Activated gamma-delta T cell treated with anti-CD3 and anti-CD28 coated beads, Interleukin-2, amount 50 U/mL, for 16 hours (primary cell): ENCODE results near the gene MGAT4C.
"Not testable (repeated sequence)": the region's sequence is repeated elsewhere in the genome, so short reads cannot be mapped to it uniquely, and the experiment has no call there.

Experiments used
- DNase-seq: peaks from one replicate; pipeline ENCODE4 v3.0.0-alpha.2; 2020; ENCODE audit warnings: low read depth

The MGAT4C gene

GRCh38 chr12:86126900-86127299 lies 129.3 kb downstream of the MGAT4C start:
- not testable (repeated sequence) for DNase-seq

GRCh38 chr12:86122846-86123468 lies 133.2 kb downstream of the MGAT4C start:
- DNase-seq = no peak

GRCh38 chr12:86118161-86118560 lies 138.0 kb downstream of the MGAT4C start:
- DNase-seq = no peak

GRCh38 chr12:86117711-86118110 lies 138.5 kb downstream of the MGAT4C start:
- DNase-seq = no peak

- no peak for DNase-seq
Measured at GRCh38 chr12:86104087-86104486, 152.1 kb downstream of the MGAT4C start.

GRCh38 chr12:86097161-86097560 lies 159.0 kb downstream of the MGAT4C start:
- DNase-seq = no peak

- DNase-seq = no peak
Measured at GRCh38 chr12:86091681-86092080, 164.5 kb downstream of the MGAT4C start.

- DNase-seq = no peak
Measured at GRCh38 chr12:86081843-86082242, 174.3 kb downstream of the MGAT4C start.

- DNase-seq = not testable (repeated sequence)
Measured at GRCh38 chr12:86059052-86059451, 197.1 kb downstream of the MGAT4C start.

- DNase-seq = no peak
Measured at GRCh38 chr12:86057092-86057845, 198.9 kb downstream of the MGAT4C start.

- DNase-seq = no peak
Measured at GRCh38 chr12:86052921-86053320, 203.3 kb downstream of the MGAT4C start.

GRCh38 chr12:86050010-86050409 lies 206.2 kb downstream of the MGAT4C start:
- no peak for DNase-seq

GRCh38 chr12:86044396-86044795 lies 211.8 kb downstream of the MGAT4C start:
- DNase-seq = no peak

GRCh38 chr12:86042062-86042461 lies 214.1 kb downstream of the MGAT4C start:
- no peak for DNase-seq

GRCh38 chr12:86018361-86018760 lies 237.8 kb downstream of the MGAT4C start:
- no peak for DNase-seq

GRCh38 chr12:86015026-86015425 lies 241.2 kb downstream of the MGAT4C start:
- DNase-seq = no peak

GRCh38 chr12:86006727-86007126 lies 249.5 kb downstream of the MGAT4C start:
- no peak for DNase-seq

GRCh38 chr12:85998074-85998473 lies 258.1 kb downstream of the MGAT4C start:
- no peak for DNase-seq

- DNase-seq = no peak
Measured at GRCh38 chr12:85996280-85996679, 259.9 kb downstream of the MGAT4C start.

- DNase-seq = no peak
Measured at GRCh38 chr12:85993746-85994145, 262.4 kb downstream of the MGAT4C start.

GRCh38 chr12:85985996-85986395 lies 270.2 kb downstream of the MGAT4C start:
- DNase-seq = no peak

- DNase-seq = no peak
Measured at GRCh38 chr12:85983601-85984000, 272.6 kb downstream of the MGAT4C start.

GRCh38 chr12:85979641-85980040 lies 276.6 kb downstream of the MGAT4C start:
- no peak for DNase-seq

- DNase-seq = no peak
Measured at GRCh38 chr12:85975716-85976115, 280.5 kb downstream of the MGAT4C start.
